ENCODE data around the gene ITGAL. TPM values are rescaled to one million over a fixed set of nuclear protein-coding genes. Genes with fewer than 3 reads are reported as not detected.

The ITGAL gene
- not detected in 2 replicates for total RNA-seq (2021)
- percentile 2 among the genes with signal in this experiment for Bru-seq, nascent RNA
- not detected for BruChase-seq, experiment 1, labeled RNA remaining after a 2-hour chase
- percentile 2 among the genes with signal in this experiment for BruChase-seq, experiment 2, labeled RNA remaining after a 6-hour chase
- long read RNA-seq, partial matches to known transcripts, result 0 of 1 reads
- long read RNA-seq, other reads (novel, unspliced or antisense), result 1 of 1 reads

DNA sequence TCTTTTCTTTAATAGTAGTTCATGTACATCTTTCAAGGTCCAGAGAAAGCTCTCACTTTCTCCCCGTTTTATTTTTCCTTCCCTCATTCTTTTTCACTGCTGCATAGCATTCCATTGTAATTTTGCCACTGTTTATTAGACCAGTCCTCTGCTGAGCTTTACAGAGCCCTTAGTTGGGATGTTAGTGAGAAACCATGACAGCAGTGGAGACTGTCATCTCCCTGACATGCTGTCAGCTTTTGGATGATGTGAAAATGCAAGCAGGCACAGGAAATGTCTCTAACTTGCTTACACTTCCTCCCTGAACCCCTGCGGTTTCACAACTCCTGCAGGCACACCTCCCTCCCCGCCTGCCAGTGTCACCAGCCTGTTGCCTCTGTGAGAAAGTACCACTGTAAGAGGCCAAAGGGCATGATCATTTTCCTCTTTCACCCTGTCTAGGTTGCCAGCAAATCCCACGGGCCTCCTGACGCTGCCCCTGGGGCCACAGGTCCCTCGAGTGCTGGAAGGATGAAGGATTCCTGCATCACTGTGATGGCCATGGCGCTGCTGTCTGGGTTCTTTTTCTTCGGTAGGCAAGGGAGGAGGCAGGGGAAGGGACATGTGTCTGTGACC is at the start of gene ITGAL:
Gene ITGAL (plus strand): TSS at position 415 of the 615 bp plus-strand sequence. CDS start 96 bp downstream, at position 511.
- no peaks in the 10 kb centered on the region for H3K36me3 ChIP-seq (ENCODE audit: insufficient read depth, low read length, poor library complexity, severe bottlenecking)
- H3K4me1 ChIP-seq (ENCODE audit: insufficient read depth, low read length, poor library complexity, severe bottlenecking), result no peaks in the 10 kb centered on the region
- intact Hi-C loops (cut with micrococcal nuclease; ENCODE audit: unreplicated experiment), result loop anchor here (5.0 kb wide), 1 partner anchor 35 kb away; no protein-coding TSS in a partner anchor
- CTCF ChIA-PET, result no interaction called here
- no peak for DNase-seq (ENCODE audit: low spot score)
- TF ChIP-seq, protein P1, sequence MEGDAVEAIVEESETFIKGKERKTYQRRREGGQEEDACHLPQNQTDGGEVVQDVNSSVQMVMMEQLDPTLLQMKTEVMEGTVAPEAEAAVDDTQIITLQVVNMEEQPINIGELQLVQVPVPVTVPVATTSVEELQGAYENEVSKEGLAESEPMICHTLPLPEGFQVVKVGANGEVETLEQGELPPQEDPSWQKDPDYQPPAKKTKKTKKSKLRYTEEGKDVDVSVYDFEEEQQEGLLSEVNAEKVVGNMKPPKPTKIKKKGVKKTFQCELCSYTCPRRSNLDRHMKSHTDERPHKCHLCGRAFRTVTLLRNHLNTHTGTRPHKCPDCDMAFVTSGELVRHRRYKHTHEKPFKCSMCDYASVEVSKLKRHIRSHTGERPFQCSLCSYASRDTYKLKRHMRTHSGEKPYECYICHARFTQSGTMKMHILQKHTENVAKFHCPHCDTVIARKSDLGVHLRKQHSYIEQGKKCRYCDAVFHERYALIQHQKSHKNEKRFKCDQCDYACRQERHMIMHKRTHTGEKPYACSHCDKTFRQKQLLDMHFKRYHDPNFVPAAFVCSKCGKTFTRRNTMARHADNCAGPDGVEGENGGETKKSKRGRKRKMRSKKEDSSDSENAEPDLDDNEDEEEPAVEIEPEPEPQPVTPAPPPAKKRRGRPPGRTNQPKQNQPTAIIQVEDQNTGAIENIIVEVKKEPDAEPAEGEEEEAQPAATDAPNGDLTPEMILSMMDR (conservative IDR thresholded peaks at IDR 0.05; ENCODE audit: low read depth, low read length), result no peak
- TF ChIP-seq EZH2 (IDR thresholded peaks at IDR 0.05; ENCODE audit: borderline replicate concordance, low read depth, low read length, poor library complexity, severe bottlenecking), result no peak
- BruUV-seq (replicated peaks), result no TSS peak
- H3K4me3 ChIP-seq (ENCODE audit: low read depth, low read length, poor library complexity, severe bottlenecking), result no peak within 1 kb of the TSS
- no peak within 1 kb of the TSS for H3K27ac ChIP-seq (ENCODE audit: low read depth, low read length, poor library complexity, severe bottlenecking)
- no peaks in the 10 kb centered on the region for H3K27me3 ChIP-seq (replicated peaks; ENCODE audit: insufficient read depth, low read depth, low read length, poor library complexity)
- POLR2A ChIA-PET (ENCODE audit: low non-redundant PET), result no interaction called here
- no peaks in the 10 kb centered on the region for H3K9me3 ChIP-seq (ENCODE audit: low read depth, low read length, poor library complexity, severe bottlenecking)

DNA sequence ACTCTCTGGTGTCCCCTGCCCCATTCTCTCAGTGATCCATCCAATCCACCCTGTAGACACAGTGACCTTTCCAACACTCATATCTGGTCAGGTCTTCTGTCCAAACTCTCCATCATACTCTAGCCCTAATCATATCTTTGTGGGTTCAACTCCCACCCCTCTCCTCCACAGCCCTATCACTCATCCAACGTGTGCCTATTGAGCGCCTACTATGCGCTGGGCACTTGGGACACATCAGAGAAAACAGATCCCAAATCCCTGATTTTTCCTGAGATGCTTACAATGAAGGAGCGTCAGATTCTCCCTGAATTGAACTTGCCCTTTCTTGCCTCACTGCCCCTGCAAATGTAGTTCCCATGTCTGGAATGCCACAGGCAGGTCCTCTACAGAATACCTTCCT is 44.5 kb upstream of the ITGAL start:
- no peak for DNase-seq (ENCODE audit: low spot score)
- Histone ChIP-seq H3K27ac (ENCODE audit: low read depth, low read length, poor library complexity, severe bottlenecking) (no peak overlapping the region), H3K27me3 (replicated peaks; ENCODE audit: insufficient read depth, low read depth, low read length, poor library complexity) (no peaks in the 10 kb centered on the region), H3K4me1 (ENCODE audit: insufficient read depth, low read length, poor library complexity, severe bottlenecking) (peaks cover 10% of the 10 kb centered on the region), H3K4me3 (ENCODE audit: low read depth, low read length, poor library complexity, severe bottlenecking) (no peak overlapping the region), H3K36me3 (ENCODE audit: insufficient read depth, low read length, poor library complexity, severe bottlenecking) (peaks cover 18% of the 10 kb centered on the region), H3K9me3 (ENCODE audit: low read depth, low read length, poor library complexity, severe bottlenecking) (no peaks in the 10 kb centered on the region)
- no TSS peak for BruUV-seq (replicated peaks)
- POLR2A ChIA-PET (ENCODE audit: low non-redundant PET), result no interaction called here
- TF ChIP-seq, protein P1 (conservative IDR thresholded peaks at IDR 0.05; ENCODE audit: low read depth, low read length), result no peak
- TF ChIP-seq EZH2 (IDR thresholded peaks at IDR 0.05; ENCODE audit: borderline replicate concordance, low read depth, low read length, poor library complexity, severe bottlenecking), result no peak
- intact Hi-C loops (cut with micrococcal nuclease; ENCODE audit: unreplicated experiment), result no loop called here
- CTCF ChIA-PET, result no interaction called here

DNA sequence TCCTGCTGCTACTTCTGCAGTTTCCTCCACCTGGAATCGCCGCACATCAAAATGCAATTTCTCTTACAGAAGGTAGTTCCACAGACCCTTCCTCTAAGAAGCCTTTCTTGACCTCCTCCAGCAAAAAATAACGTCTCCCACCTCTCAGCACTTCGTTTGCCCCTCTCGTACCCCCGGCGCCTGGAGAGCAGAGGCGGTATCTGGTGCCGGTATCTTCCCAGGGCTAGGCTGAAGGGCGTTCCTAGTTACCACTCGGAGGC is 43.2 kb upstream of the ITGAL start:
- TSS peak; percentile 57 for BruUV-seq (replicated peaks)
- H3K4me1 ChIP-seq (ENCODE audit: insufficient read depth, low read length, poor library complexity, severe bottlenecking), result peaks cover 10% of the 10 kb centered on the region
- intact Hi-C loops (cut with micrococcal nuclease; ENCODE audit: unreplicated experiment), result no loop called here
- H3K36me3 ChIP-seq (ENCODE audit: insufficient read depth, low read length, poor library complexity, severe bottlenecking), result peaks cover 8% of the 10 kb centered on the region
- no peak for DNase-seq (ENCODE audit: low spot score)
- H3K9me3 ChIP-seq (ENCODE audit: low read depth, low read length, poor library complexity, severe bottlenecking), result no peaks in the 10 kb centered on the region
- TF ChIP-seq, protein P1 (conservative IDR thresholded peaks at IDR 0.05; ENCODE audit: low read depth, low read length), result no peak
- TF ChIP-seq EZH2 (IDR thresholded peaks at IDR 0.05; ENCODE audit: borderline replicate concordance, low read depth, low read length, poor library complexity, severe bottlenecking), result no peak
- H3K4me3 ChIP-seq (ENCODE audit: low read depth, low read length, poor library complexity, severe bottlenecking), result peak overlapping the region; percentile 61
- no peaks in the 10 kb centered on the region for H3K27me3 ChIP-seq (replicated peaks; ENCODE audit: insufficient read depth, low read depth, low read length, poor library complexity)
- POLR2A ChIA-PET (ENCODE audit: low non-redundant PET), result interaction anchor here (0.6 to 0.8 kb wide), 2 partner anchors 11 kb away, joined by 3 read pairs; no protein-coding TSS in a partner anchor
- CTCF ChIA-PET, result interaction anchor here (0.6 to 1.3 kb wide), 20 partner anchors 10 to 209 kb away, joined by 3 to 18 read pairs (median 4); partner anchors contain the start of genes SEPHS2, TBC1D10B, ZNF689 and ZNF771
- peak overlapping the region; percentile 47 for H3K27ac ChIP-seq (ENCODE audit: low read depth, low read length, poor library complexity, severe bottlenecking)

Data from A673 (cell line).